ENCODE measurements around the gene LAPTM4A.
A peak's percentile ranks its signal among the peaks of the same experiment; 100 is the strongest.

Gene LAPTM4A

DNA sequence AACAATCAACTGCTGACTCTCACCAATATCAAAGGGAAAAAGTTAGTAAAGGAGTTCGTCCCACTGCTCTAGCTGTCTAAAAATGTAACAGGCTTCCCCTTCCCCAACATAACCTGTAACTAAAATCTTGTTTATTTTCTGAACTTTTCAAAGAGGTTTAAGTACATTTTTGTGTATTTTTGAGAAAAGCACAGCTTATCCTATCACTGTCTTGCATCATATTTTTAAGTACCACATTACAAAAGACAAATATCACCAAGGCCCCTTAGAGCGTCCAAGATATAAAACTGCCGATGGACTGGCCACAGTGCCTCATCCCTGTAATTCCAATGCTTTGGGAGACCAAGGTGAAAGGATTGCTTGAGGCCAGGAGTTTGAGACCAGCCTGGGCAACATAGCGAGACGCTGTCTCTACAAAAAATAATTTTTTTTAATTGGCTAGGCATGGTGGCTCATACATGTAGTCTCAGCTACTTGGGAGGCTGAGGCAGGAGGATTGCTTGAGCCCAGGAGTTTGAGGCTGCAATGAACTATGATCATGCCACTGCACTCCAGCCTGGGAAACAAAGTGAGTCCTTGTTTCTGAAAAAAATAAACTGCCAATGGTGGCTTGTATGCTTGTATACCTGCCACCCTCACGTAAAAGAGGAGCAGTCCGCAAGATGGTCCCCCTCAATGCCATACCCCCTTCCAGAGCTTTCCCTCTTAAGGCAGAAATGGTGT, 21.2 kb upstream of the LAPTM4A start:
- no peak overlapping the region for H3K4me3 ChIP-seq (ENCODE audit: low read depth, low read length)
- no peak for TF ChIP-seq MAX (IDR thresholded peaks at IDR 0.05; ENCODE audit: low read depth, low read length)
- DNase-seq (ENCODE audit: low read depth): no peak

DNA sequence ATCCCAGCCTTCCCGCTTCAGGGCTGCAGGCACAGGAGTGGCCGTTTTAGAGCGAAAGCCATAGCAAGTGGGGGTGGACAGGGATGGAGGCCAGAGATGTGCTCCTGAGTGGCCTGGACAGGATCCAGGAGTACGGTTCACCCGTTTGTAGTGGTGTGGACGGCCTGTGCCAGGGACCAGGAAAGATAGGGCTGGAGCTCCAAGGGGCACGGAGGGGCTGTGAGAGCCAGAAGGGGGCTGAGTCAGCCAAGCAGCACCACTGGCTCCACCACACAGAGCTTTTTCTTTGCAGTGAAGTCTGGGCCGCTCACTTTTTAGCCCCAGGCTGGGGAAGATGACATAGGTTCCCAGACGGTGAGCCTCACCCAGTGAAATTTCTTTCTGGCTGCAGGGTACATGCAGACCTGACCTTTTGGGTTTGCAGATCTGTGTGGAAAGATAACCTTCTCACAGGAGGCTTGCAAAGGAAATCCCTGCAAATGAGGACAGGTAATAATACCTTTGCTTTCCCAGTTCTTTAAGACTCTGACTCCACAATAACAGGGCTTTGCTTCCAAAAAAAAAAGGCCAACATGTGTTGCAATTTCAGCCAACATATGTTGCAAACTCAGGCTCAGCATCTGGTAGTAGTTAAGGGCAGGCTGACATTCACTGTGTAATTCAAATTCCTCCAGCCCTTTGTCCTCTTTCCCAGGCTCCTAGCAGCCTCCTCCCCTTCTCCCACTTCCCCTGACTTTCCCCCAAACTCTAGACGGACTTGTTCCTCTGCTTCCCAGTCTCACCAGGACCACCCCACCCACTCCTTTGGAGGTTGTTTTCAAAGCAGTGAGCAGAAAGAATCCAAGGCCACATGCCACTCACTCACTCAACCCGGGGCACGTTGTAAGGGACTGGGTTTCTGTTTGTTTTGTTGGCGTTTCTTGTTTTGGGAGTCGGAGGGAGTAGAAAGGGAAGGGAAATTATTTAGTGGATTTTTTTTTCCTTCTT, 20.3 kb upstream of the LAPTM4A start:
- H3K4me3 ChIP-seq (ENCODE audit: low read depth, low read length): no peak overlapping the region
- no peak for DNase-seq (ENCODE audit: low read depth)
- TF ChIP-seq MAX (IDR thresholded peaks at IDR 0.05; ENCODE audit: low read depth, low read length) (no peak), POLR2A (IDR thresholded peaks at IDR 0.05; ENCODE audit: extremely low read depth, insufficient read length) (no peak), MYC (IDR thresholded peaks at IDR 0.05; ENCODE audit: low read depth, low read length) (no peak)
- TF ChIP-seq, protein P1, sequence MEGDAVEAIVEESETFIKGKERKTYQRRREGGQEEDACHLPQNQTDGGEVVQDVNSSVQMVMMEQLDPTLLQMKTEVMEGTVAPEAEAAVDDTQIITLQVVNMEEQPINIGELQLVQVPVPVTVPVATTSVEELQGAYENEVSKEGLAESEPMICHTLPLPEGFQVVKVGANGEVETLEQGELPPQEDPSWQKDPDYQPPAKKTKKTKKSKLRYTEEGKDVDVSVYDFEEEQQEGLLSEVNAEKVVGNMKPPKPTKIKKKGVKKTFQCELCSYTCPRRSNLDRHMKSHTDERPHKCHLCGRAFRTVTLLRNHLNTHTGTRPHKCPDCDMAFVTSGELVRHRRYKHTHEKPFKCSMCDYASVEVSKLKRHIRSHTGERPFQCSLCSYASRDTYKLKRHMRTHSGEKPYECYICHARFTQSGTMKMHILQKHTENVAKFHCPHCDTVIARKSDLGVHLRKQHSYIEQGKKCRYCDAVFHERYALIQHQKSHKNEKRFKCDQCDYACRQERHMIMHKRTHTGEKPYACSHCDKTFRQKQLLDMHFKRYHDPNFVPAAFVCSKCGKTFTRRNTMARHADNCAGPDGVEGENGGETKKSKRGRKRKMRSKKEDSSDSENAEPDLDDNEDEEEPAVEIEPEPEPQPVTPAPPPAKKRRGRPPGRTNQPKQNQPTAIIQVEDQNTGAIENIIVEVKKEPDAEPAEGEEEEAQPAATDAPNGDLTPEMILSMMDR (IDR thresholded peaks at IDR 0.05; ENCODE audit: low read depth, low read length): no peak

DNA sequence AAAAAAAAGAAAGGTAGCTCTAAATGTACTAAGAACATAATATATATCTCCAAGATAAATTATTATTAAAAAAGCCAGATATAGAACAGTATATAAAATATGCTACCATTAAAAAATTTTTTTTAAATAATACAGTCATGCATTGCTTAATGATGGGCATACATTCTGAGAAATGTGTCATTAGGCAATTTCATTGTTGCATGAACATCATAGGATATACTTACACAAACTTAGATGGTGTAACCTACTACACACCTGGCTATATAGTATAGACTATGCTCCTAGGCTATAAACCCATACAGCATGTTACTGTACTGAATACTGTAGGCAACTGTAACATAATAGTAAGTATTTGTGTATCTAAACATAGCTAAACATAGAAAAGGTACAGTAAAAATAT, 18.3 kb upstream of the LAPTM4A start:
- TF ChIP-seq, protein P1 (IDR thresholded peaks at IDR 0.05; ENCODE audit: low read depth, low read length): no peak
- TF ChIP-seq MAX (IDR thresholded peaks at IDR 0.05; ENCODE audit: low read depth, low read length) (no peak), POLR2A (IDR thresholded peaks at IDR 0.05; ENCODE audit: extremely low read depth, insufficient read length) (no peak), MYC (IDR thresholded peaks at IDR 0.05; ENCODE audit: low read depth, low read length) (no peak)

GRCh38 chr2:20067992-20068584, 16.7 kb upstream of the LAPTM4A start:
- DNase-seq (ENCODE audit: low read depth): no peak
- no peak for TF ChIP-seq POLR2A (IDR thresholded peaks at IDR 0.05; ENCODE audit: extremely low read depth, insufficient read length)
- TF ChIP-seq, protein P1 (IDR thresholded peaks at IDR 0.05; ENCODE audit: low read depth, low read length): no peak
- no peak for TF ChIP-seq MAX (IDR thresholded peaks at IDR 0.05; ENCODE audit: low read depth, low read length)
- no peak for TF ChIP-seq MYC (IDR thresholded peaks at IDR 0.05; ENCODE audit: low read depth, low read length)
- no peak overlapping the region for H3K4me3 ChIP-seq (ENCODE audit: low read depth, low read length)

More for the DNA sequence above, 18.3 kb upstream of the LAPTM4A start:
- no peak for DNase-seq (ENCODE audit: low read depth)
- no peak overlapping the region for H3K4me3 ChIP-seq (ENCODE audit: low read depth, low read length)

GRCh38 chr2:20065885-20066602, 14.6 kb upstream of the LAPTM4A start:
- no peak overlapping the region for H3K4me3 ChIP-seq (ENCODE audit: low read depth, low read length)
- no peak for TF ChIP-seq POLR2A (IDR thresholded peaks at IDR 0.05; ENCODE audit: extremely low read depth, insufficient read length)
- TF ChIP-seq, protein P1 (IDR thresholded peaks at IDR 0.05; ENCODE audit: low read depth, low read length): no peak
- no peak for TF ChIP-seq MYC (IDR thresholded peaks at IDR 0.05; ENCODE audit: low read depth, low read length)
- TF ChIP-seq MAX (IDR thresholded peaks at IDR 0.05; ENCODE audit: low read depth, low read length): no peak
- DNase-seq (ENCODE audit: low read depth): peak; percentile 27

Data from NB4 (cell line).